Caco-2 (cell line): ENCODE measurements around the gene GOSR2. TPM values are rescaled to one million over a fixed set of nuclear protein-coding genes. Genes with fewer than 3 reads are reported as not detected.

Experiments used
- Bru-seq: library from RNA; stranded (reverse); fragments of 400-500 nt; gene quantifications from one replicate; lab custom pipeline; 2021; lab: Mats Ljungman, UMichigan
- BruChase-seq, 2 experiments: library from RNA; stranded (reverse); fragments of 400-500 nt; gene quantifications; one replicate each; lab custom pipeline; 2021; lab: Mats Ljungman, UMichigan
- BruUV-seq: library from RNA; stranded (reverse); fragments of 400-500 nt; replicated peaks from 2 replicates; lab custom pipeline; 2021; lab: Mats Ljungman, UMichigan
- CTCF ChIA-PET: fragments of 300-600 bp; sonication (Branson Sonifier 250); formaldehyde crosslinking; loops from one replicate; lab custom pipeline; 2022; ENCODE audit warnings: antibody characterized with exemption; lab: Charles Lee
- POLR2A ChIA-PET: fragments of 300-600 bp; sonication (Branson Sonifier 250); formaldehyde crosslinking; loops from one replicate; lab custom pipeline; 2022; ENCODE audit warnings: antibody characterized with exemption; lab: Charles Lee
- DNase-seq, 2 experiments: peaks; one replicate each; pipeline versions ENCODE4 v3.0.0 to v3.0.0-alpha.2; 2020 to 2022
- H3K27me3 ChIP-seq: replicated peaks from 2 replicates; pipeline ENCODE4 v1.6.0; 2011; ENCODE audit warnings: low read length; ENCODE audit not compliant: control insufficient read depth, insufficient read depth
- H3K36me3 ChIP-seq: 2 replicates; pipeline ENCODE4 v1.5.1; 2011; ENCODE audit warnings: low read length; ENCODE audit not compliant: control insufficient read depth, insufficient read depth
- H3K4me1 ChIP-seq: fragments of 250-450 bp; sonication (Bioruptor Pico); 2 replicates; pipeline ENCODE4 v1.5.1; 2020; ENCODE audit warnings: mild to moderate bottlenecking
- H3K4me3 ChIP-seq: 2 replicates; pipeline ENCODE4 v1.5.1; 2011; ENCODE audit warnings: low read depth, mild to moderate bottlenecking, control low read depth, low read length
- H3K9me3 ChIP-seq: fragments of 250-450 bp; sonication (Bioruptor Pico); 2 replicates; pipeline ENCODE4 v1.5.1; 2020; ENCODE audit warnings: mild to moderate bottlenecking, moderate library complexity
- H3K27ac Mint-ChIP-seq: one replicate; pipeline ENCODE4 v1.8.0; 2022; ENCODE audit warnings: mixed read lengths; ENCODE audit not compliant: unreplicated experiment
- H3K27me3 Mint-ChIP-seq: one replicate; pipeline ENCODE4 v1.8.0; 2022; ENCODE audit warnings: mixed read lengths; ENCODE audit not compliant: insufficient read depth, unreplicated experiment
- H3K36me3 Mint-ChIP-seq: one replicate; pipeline ENCODE4 v1.8.0; 2022; ENCODE audit warnings: mild to moderate bottlenecking, mixed read lengths; ENCODE audit not compliant: insufficient read depth, unreplicated experiment
- H3K4me1 Mint-ChIP-seq: one replicate; pipeline ENCODE4 v1.8.0; 2022; ENCODE audit warnings: low read depth, mixed read lengths; ENCODE audit not compliant: unreplicated experiment
- H3K4me3 Mint-ChIP-seq: one replicate; pipeline ENCODE4 v1.8.0; 2022; ENCODE audit warnings: mild to moderate bottlenecking, moderate library complexity, mixed read lengths; ENCODE audit not compliant: unreplicated experiment
- H3K9me3 Mint-ChIP-seq: one replicate; pipeline ENCODE4 v1.8.0; 2022; ENCODE audit warnings: mixed read lengths; ENCODE audit not compliant: unreplicated experiment
- intact Hi-C: fragments of 100-400 bp; cut with micrococcal nuclease; formaldehyde crosslinking; loops from one replicate; pipeline ENCODE4 v1.10.0; 2022; ENCODE audit not compliant: unreplicated experiment
- long read RNA-seq: library from polyadenylated mRNA; stranded (forward); transcript quantifications from one replicate; pipeline ENCODE4 v2.0.0, GENCODE V29; 2022
- total RNA-seq: library from RNA; stranded (reverse); gene quantifications from 2 replicates; pipeline ENCODE4 v1.2.3, GENCODE V29; 2022
- TF ChIP-seq, protein P1 (sequence below), 2 experiments: fragments of 200-600 bp in 1 of 2; IDR thresholded peaks; 1 replicate in 1 of 2; 2 replicates in 1 of 2; pipeline versions ENCODE4 v1.5.1 to v1.8.0; 2011 to 2022; ENCODE audit warnings: antibody characterized with exemption in 1 of 2, control low read depth in 1 of 2, inconsistent platforms in 1 of 2, low read depth in 1 of 2, low read length in 1 of 2, mild to moderate bottlenecking in 1 of 2, moderate library complexity in 1 of 2; ENCODE audit not compliant: insufficient read depth in 1 of 2, severe bottlenecking in 1 of 2, unreplicated experiment in 1 of 2

The GOSR2 gene
- 84.0 and 84.1 TPM in 2 replicates for total RNA-seq
- percentile 96 among the genes with signal in this experiment for Bru-seq, nascent RNA
- percentile 98 among the genes with signal in this experiment for BruChase-seq, experiment 1, labeled RNA remaining after a 2-hour chase
- percentile 97 among the genes with signal in this experiment for BruChase-seq, experiment 2, labeled RNA remaining after a 6-hour chase
- long read RNA-seq, transcript GOSR2-213 (6 exons, 3,574 nt) = minor isoform, 5 of 131 reads
- long read RNA-seq, transcript GOSR2-232 (6 exons, 3,964 nt) = major isoform, 87 of 131 reads
- long read RNA-seq, transcript GOSR2-215 (6 exons, 2,683 nt) = minor isoform, 5 of 131 reads
- long read RNA-seq, transcript GOSR2-240 (5 exons, 3,059 nt) = minor isoform, 12 of 131 reads
- long read RNA-seq, partial matches to known transcripts = 2 of 131 reads
- long read RNA-seq, other reads (novel, unspliced or antisense) = 5 of 131 reads

GRCh38 chr17:46922804-46923635, at the start of gene GOSR2:
GOSR2 (plus strand) TSS chr17:46923160; CDS start chr17:46923193, 33 bp downstream.
- BruUV-seq = no TSS peak

DNA sequence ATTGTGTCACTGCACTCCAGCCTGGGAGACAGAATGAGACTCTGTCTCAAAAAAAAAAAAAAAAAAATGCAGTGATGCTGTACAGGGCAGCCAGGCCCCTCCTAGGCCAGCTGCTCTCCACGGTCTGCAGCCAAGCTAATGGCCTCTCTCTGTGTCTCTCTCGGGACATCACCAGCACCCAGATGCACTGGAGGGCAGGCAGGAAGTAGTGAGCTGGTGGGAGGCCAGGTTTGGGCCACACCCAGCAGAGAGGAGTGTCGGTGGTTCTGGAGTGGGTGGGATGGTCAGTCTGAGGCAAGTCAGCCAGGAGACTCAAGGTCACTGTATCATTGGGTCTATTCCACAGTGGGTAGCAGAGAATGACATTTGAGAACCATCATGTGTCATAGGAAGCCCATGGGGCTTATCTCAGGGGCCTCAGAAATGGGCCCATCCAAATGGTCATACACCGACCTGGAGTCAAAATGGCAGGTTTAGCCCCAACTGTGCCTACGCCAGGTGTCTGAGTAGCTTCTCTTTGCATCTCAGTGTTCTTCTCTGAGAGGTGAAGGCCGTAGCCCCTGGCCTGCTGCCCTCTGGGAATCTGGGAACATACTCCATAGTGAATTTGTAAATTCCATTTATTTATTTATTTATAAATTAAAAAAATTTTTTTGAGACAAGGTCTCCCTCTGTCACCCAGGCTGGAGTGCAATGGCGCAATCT, 48.9 kb upstream of the GOSR2 start:
- H3K27me3 ChIP-seq = no peaks in the 10 kb centered on the region
- ChIA-PET POLR2A (no interaction called here), CTCF (no interaction called here)
- intact Hi-C loops = no loop called here
- Mint-ChIP-seq H3K9me3 (no peaks in the 10 kb centered on the region), H3K27me3 (no peaks in the 10 kb centered on the region), H3K36me3 (no peaks in the 10 kb centered on the region), H3K4me3 (no peak overlapping the region), H3K27ac (no peak overlapping the region), H3K4me1 (no peaks in the 10 kb centered on the region)
- BruUV-seq = no TSS peak
- DNase-seq = no peak
- no peak overlapping the region for H3K4me3 ChIP-seq
- H3K9me3 ChIP-seq = no peaks in the 10 kb centered on the region
- TF ChIP-seq, protein P1, sequence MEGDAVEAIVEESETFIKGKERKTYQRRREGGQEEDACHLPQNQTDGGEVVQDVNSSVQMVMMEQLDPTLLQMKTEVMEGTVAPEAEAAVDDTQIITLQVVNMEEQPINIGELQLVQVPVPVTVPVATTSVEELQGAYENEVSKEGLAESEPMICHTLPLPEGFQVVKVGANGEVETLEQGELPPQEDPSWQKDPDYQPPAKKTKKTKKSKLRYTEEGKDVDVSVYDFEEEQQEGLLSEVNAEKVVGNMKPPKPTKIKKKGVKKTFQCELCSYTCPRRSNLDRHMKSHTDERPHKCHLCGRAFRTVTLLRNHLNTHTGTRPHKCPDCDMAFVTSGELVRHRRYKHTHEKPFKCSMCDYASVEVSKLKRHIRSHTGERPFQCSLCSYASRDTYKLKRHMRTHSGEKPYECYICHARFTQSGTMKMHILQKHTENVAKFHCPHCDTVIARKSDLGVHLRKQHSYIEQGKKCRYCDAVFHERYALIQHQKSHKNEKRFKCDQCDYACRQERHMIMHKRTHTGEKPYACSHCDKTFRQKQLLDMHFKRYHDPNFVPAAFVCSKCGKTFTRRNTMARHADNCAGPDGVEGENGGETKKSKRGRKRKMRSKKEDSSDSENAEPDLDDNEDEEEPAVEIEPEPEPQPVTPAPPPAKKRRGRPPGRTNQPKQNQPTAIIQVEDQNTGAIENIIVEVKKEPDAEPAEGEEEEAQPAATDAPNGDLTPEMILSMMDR (IDR thresholded peaks at IDR 0.05; ENCODE audit: insufficient read depth in 1 of 2, low read depth in 1 of 2, low read length in 1 of 2, severe bottlenecking in 1 of 2, unreplicated experiment in 1 of 2) = no peak
- H3K4me1 ChIP-seq = peaks cover 9% of the 10 kb centered on the region; the same call in 1 of the 2 replicates
- H3K36me3 ChIP-seq = no peaks in the 10 kb centered on the region

More at GRCh38 chr17:46922804-46923635, at the start of gene GOSR2:
- Mint-ChIP-seq H3K27me3 (no peaks in the 10 kb centered on the region), H3K36me3 (peaks cover 14% of the 10 kb centered on the region), H3K9me3 (no peaks in the 10 kb centered on the region), H3K4me1 (peaks cover 6% of the 10 kb centered on the region), H3K27ac (peak within 1 kb of the TSS; percentile 100), H3K4me3 (peak within 1 kb of the TSS; percentile 93)
- H3K4me1 ChIP-seq = peaks cover 18% of the 10 kb centered on the region
- intact Hi-C loops = loop anchor here (5.0 kb wide), 1 partner anchor 71 kb away; the partner anchor contains the start of gene WNT9B
- CTCF ChIA-PET = no interaction called here
- no peaks in the 10 kb centered on the region for H3K36me3 ChIP-seq
- H3K27me3 ChIP-seq = no peaks in the 10 kb centered on the region
- peak; percentile 93 to 95 for DNase-seq
- TF ChIP-seq, protein P1 (IDR thresholded peaks at IDR 0.05; ENCODE audit: insufficient read depth in 1 of 2, low read depth in 1 of 2, low read length in 1 of 2, severe bottlenecking in 1 of 2, unreplicated experiment in 1 of 2) = no peak
- H3K4me3 ChIP-seq = peak within 1 kb of the TSS; percentile 89
- no peaks in the 10 kb centered on the region for H3K9me3 ChIP-seq
- POLR2A ChIA-PET = no interaction called here
